Transverse colon (tissue), 4 donors: ENCODE data around the gene PRPSAP2.

Source experiments
- EP300 ChIP-seq: sonication (generic); formaldehyde crosslinking; IDR thresholded peaks from one replicate; pipeline ENCODE4 v1.6.1; 2017; ENCODE audit warnings: antibody characterized with exemption, low read depth
- POLR2AphosphoS5 ChIP-seq, 3 donors: sonication (generic); formaldehyde crosslinking; IDR thresholded peaks; one replicate each; pipeline ENCODE4 v1.6.1; 2016; ENCODE audit warnings: antibody characterized with exemption in 3 of 3
- TF ChIP-seq, protein P1 (sequence below), 5 experiments: fragments of 200-600 bp in 3 of 5; fragments of 450-650 bp in 2 of 5; sonication (generic) in 3 of 5; IDR thresholded peaks; 1 replicate in 2 of 5; 2 replicates in 3 of 5; pipeline ENCODE4 v1.5.1; 2016 to 2017; ENCODE audit warnings: antibody characterized with exemption in 5 of 5, inconsistent platforms in 3 of 5, mild to moderate bottlenecking in 2 of 5, moderate library complexity in 1 of 5

DNA sequence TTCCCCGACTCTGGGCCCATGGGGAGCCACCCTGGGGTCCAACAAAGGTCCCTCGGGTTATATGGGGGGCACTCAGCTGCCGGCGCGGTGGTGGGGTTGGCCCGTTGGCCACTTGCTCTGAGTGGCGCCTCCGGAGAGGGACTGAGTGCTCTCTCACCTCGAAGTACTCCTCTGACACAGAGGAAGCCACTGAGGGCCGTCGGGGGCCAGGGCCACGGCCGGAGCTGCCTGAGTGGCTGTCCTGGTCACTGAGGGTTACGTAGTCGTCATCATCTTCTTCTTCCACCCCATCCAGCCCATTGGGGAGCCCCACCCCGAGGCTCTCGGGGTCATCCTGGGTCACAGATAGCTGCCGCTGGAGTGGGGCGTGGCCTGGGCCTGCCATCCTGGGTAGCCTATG, 119.7 kb downstream of the PRPSAP2 start:
- TF ChIP-seq POLR2AphosphoS5 (IDR thresholded peaks at IDR 0.05) (no peak), EP300 (no peak)
- TF ChIP-seq, protein P1, sequence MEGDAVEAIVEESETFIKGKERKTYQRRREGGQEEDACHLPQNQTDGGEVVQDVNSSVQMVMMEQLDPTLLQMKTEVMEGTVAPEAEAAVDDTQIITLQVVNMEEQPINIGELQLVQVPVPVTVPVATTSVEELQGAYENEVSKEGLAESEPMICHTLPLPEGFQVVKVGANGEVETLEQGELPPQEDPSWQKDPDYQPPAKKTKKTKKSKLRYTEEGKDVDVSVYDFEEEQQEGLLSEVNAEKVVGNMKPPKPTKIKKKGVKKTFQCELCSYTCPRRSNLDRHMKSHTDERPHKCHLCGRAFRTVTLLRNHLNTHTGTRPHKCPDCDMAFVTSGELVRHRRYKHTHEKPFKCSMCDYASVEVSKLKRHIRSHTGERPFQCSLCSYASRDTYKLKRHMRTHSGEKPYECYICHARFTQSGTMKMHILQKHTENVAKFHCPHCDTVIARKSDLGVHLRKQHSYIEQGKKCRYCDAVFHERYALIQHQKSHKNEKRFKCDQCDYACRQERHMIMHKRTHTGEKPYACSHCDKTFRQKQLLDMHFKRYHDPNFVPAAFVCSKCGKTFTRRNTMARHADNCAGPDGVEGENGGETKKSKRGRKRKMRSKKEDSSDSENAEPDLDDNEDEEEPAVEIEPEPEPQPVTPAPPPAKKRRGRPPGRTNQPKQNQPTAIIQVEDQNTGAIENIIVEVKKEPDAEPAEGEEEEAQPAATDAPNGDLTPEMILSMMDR (IDR thresholded peaks at IDR 0.05), result no peak
